ENCODE results near the gene CALHM5.

Gene CALHM5

DNA sequence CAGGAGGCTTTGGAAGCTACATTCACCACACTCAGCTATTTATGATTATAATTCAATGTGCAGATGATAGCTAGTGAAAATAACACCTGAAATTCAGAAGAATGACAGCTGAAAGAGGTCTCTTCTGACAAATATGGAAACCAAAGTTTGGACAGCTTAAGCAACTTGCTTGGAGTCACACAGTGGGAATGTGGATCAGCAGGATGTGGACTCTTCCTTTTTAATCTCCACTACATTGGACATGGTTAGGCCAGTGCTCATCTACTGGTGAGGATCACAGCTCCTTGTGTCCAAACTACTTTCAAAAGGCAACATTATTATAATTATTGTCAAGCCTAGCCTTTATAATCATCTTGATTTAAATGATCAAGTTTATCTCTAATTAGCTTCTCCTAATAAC is 23.7 kb downstream of the CALHM5 start:
- TF ChIP-seq TEAD4 (IDR thresholded peaks at IDR 0.05) (no peak), FOXM1 (IDR thresholded peaks at IDR 0.05; ENCODE audit: borderline replicate concordance, low read depth) (no peak), TCF12 (IDR thresholded peaks at IDR 0.05; ENCODE audit: low read depth) (no peak), EGR1 (IDR thresholded peaks at IDR 0.05) (no peak), CREB1 (IDR thresholded peaks at IDR 0.05; ENCODE audit: low read depth) (no peak), NFIC (IDR thresholded peaks at IDR 0.05) (no peak), EP300 (IDR thresholded peaks at IDR 0.05; ENCODE audit: borderline replicate concordance) (no peak), ZBTB7A (IDR thresholded peaks at IDR 0.05; ENCODE audit: low read depth) (no peak), RAD21 (IDR thresholded peaks at IDR 0.05; ENCODE audit: low read depth) (no peak)
- TF ChIP-seq, protein P1, sequence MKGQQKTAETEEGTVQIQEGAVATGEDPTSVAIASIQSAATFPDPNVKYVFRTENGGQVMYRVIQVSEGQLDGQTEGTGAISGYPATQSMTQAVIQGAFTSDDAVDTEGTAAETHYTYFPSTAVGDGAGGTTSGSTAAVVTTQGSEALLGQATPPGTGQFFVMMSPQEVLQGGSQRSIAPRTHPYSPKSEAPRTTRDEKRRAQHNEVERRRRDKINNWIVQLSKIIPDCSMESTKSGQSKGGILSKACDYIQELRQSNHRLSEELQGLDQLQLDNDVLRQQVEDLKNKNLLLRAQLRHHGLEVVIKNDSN (IDR thresholded peaks at IDR 0.05), result no peak

DNA sequence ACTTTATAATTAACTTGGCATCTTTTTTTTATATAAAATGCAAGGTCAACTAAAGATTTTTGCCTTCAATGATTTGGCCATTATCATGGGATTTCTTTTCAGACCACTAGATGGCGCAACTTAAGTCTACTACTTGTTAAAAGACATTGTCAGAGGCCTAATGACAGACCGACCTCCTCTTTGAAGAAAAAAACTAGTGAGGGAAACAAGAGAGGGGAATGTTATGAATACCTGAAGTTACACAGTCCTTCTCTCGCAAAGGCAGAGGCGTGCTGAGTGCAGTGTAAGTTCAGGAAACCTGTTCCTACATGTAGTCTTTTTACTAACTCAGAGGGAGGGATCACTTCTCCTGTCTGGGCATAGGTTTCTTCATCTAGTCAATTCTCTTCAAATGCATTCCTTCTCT is 24.8 kb downstream of the CALHM5 start:
- no peak for TF ChIP-seq EGR1 (IDR thresholded peaks at IDR 0.05)
- peak; percentile 46; the same call in 1 of the 2 replicates for TF ChIP-seq RAD21 (IDR thresholded peaks at IDR 0.05; ENCODE audit: low read depth)
- TF ChIP-seq, protein P2, sequence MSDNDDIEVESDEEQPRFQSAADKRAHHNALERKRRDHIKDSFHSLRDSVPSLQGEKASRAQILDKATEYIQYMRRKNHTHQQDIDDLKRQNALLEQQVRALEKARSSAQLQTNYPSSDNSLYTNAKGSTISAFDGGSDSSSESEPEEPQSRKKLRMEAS (IDR thresholded peaks at IDR 0.05), result no peak
- TF ChIP-seq, protein P3, sequence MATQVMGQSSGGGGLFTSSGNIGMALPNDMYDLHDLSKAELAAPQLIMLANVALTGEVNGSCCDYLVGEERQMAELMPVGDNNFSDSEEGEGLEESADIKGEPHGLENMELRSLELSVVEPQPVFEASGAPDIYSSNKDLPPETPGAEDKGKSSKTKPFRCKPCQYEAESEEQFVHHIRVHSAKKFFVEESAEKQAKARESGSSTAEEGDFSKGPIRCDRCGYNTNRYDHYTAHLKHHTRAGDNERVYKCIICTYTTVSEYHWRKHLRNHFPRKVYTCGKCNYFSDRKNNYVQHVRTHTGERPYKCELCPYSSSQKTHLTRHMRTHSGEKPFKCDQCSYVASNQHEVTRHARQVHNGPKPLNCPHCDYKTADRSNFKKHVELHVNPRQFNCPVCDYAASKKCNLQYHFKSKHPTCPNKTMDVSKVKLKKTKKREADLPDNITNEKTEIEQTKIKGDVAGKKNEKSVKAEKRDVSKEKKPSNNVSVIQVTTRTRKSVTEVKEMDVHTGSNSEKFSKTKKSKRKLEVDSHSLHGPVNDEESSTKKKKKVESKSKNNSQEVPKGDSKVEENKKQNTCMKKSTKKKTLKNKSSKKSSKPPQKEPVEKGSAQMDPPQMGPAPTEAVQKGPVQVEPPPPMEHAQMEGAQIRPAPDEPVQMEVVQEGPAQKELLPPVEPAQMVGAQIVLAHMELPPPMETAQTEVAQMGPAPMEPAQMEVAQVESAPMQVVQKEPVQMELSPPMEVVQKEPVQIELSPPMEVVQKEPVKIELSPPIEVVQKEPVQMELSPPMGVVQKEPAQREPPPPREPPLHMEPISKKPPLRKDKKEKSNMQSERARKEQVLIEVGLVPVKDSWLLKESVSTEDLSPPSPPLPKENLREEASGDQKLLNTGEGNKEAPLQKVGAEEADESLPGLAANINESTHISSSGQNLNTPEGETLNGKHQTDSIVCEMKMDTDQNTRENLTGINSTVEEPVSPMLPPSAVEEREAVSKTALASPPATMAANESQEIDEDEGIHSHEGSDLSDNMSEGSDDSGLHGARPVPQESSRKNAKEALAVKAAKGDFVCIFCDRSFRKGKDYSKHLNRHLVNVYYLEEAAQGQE (IDR thresholded peaks at IDR 0.05; ENCODE audit: low read depth), result no peak
- no peak for TF ChIP-seq FOXM1 (IDR thresholded peaks at IDR 0.05; ENCODE audit: borderline replicate concordance, low read depth)

DNA sequence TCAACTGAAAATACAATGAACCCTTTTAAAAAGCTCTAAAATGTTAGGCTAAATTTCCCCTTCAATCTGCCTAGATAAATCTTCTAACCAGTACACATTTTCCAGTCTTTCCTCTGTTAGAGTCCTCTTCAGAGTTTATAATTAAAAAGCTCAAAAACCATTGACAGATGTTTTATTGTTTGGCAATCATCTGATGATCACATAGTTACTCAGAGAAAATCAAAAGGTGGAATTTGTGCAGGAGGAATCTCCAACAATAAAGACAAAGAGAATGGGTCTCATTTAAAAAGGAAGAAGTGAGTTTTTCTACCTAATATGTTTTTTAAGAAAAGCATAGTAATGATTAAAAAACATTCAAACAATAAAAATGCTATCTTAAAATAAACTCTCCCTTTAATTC is 31.0 kb downstream of the CALHM5 start:
- TF ChIP-seq, protein P1 (IDR thresholded peaks at IDR 0.05), result no peak
- TF ChIP-seq NFIC (IDR thresholded peaks at IDR 0.05) (no peak), EGR1 (IDR thresholded peaks at IDR 0.05) (no peak), ZBTB7A (IDR thresholded peaks at IDR 0.05; ENCODE audit: low read depth) (no peak), EP300 (IDR thresholded peaks at IDR 0.05; ENCODE audit: borderline replicate concordance) (no peak), CREB1 (IDR thresholded peaks at IDR 0.05; ENCODE audit: low read depth) (no peak), YY1 (IDR thresholded peaks at IDR 0.05; ENCODE audit: low read depth) (no peak), CEBPB (IDR thresholded peaks at IDR 0.05) (no peak), TCF12 (IDR thresholded peaks at IDR 0.05; ENCODE audit: low read depth) (no peak), TEAD4 (IDR thresholded peaks at IDR 0.05) (no peak), RAD21 (IDR thresholded peaks at IDR 0.05; ENCODE audit: low read depth) (no peak), FOXM1 (IDR thresholded peaks at IDR 0.05; ENCODE audit: borderline replicate concordance, low read depth) (no peak), TAF1 (IDR thresholded peaks at IDR 0.05; ENCODE audit: low read depth) (no peak)
- TF ChIP-seq, protein P3 (IDR thresholded peaks at IDR 0.05; ENCODE audit: low read depth), result no peak
- TF ChIP-seq, protein P2 (IDR thresholded peaks at IDR 0.05), result no peak

DNA sequence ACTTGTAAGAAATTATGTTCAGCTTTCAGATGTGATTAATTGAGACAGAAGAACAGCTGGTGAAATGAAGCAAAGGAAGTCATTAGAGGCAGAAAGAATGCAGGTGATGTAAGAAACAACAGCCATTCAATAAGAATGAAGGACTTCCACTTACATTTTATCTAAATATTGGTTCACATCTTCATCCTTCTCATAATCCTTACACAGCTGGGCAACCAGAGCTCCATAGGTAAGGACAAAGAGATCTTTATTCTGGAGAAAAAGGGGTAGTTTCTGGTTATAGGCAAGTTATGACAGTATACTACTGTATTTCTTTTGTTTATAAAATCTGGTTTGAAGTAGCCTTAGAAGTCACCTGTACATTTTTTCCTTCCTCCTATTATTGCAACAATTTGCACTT is 31.7 kb downstream of the CALHM5 start:
- TF ChIP-seq NFIC (IDR thresholded peaks at IDR 0.05) (no peak), RAD21 (IDR thresholded peaks at IDR 0.05; ENCODE audit: low read depth) (no peak), EP300 (IDR thresholded peaks at IDR 0.05; ENCODE audit: borderline replicate concordance) (no peak), TEAD4 (IDR thresholded peaks at IDR 0.05) (no peak), CREB1 (IDR thresholded peaks at IDR 0.05; ENCODE audit: low read depth) (no peak), ZBTB7A (IDR thresholded peaks at IDR 0.05; ENCODE audit: low read depth) (no peak)

DNA sequence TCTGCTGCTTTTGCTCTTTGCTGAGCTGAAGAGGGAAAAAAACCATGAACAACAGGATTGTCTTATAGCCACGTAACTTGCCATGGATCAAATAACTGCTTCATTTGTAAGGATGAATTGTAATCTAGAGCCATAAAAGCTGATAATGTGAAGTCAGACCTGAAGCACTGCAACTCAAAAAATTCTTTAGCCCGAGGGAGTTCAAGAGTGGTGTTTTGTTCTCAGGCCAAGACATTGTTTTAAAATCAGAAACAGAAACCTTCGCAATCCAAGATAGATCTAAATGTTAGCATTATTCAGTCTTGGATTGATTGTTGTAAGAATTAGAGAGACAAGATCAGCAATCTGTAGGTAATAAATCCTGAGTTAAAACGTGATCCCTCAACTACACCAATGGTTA is 34.2 kb downstream of the CALHM5 start, which contains the start of gene TRAPPC3L:
Gene TRAPPC3L, minus strand, starts transcription at position 34 of the 400 bp plus-strand sequence. CDS start 170 bp downstream, outside the sequence.
- TF ChIP-seq EP300 (IDR thresholded peaks at IDR 0.05; ENCODE audit: borderline replicate concordance) (no peak), FOXM1 (IDR thresholded peaks at IDR 0.05; ENCODE audit: borderline replicate concordance, low read depth) (no peak), EGR1 (IDR thresholded peaks at IDR 0.05) (no peak), TEAD4 (IDR thresholded peaks at IDR 0.05) (no peak), NFIC (IDR thresholded peaks at IDR 0.05) (no peak), CEBPB (IDR thresholded peaks at IDR 0.05) (no peak), RAD21 (IDR thresholded peaks at IDR 0.05; ENCODE audit: low read depth) (no peak), YY1 (IDR thresholded peaks at IDR 0.05; ENCODE audit: low read depth) (no peak), TAF1 (IDR thresholded peaks at IDR 0.05; ENCODE audit: low read depth) (no peak), CREB1 (IDR thresholded peaks at IDR 0.05; ENCODE audit: low read depth) (no peak), ZBTB7A (IDR thresholded peaks at IDR 0.05; ENCODE audit: low read depth) (no peak), TCF12 (IDR thresholded peaks at IDR 0.05; ENCODE audit: low read depth) (no peak)
- TF ChIP-seq, protein P2 (IDR thresholded peaks at IDR 0.05), result no peak
- TF ChIP-seq, protein P3 (IDR thresholded peaks at IDR 0.05; ENCODE audit: low read depth), result no peak
- TF ChIP-seq, protein P1 (IDR thresholded peaks at IDR 0.05), result no peak
